ENCODE results near the gene TMEM132C.

DNA sequence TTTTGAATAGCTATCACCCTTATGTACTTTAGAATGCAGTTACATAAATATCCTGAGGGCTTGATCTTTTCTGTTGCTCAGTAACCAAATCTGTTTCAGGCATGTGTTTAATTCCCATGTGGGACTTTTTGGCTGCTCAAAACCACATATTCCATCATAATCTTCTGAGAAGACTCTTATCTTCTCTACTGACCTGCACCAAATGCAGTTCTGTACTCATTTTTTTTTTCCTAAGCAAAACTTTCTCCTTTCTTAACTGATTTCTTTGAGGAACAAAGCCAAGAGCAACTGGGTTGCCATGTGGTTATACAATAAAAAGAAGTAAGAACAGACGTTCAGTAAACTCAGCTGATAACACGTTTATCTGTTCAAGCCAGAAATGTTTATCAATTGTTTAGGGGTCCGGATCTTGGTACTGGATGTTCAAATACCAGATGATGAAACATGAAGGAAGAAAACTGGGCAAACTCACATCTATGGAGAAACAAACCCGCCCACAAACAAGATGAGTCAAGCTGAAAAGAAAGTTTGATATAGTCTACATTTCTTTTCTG is 50.1 kb downstream of the TMEM132C start:
- TF ChIP-seq, protein P1, sequence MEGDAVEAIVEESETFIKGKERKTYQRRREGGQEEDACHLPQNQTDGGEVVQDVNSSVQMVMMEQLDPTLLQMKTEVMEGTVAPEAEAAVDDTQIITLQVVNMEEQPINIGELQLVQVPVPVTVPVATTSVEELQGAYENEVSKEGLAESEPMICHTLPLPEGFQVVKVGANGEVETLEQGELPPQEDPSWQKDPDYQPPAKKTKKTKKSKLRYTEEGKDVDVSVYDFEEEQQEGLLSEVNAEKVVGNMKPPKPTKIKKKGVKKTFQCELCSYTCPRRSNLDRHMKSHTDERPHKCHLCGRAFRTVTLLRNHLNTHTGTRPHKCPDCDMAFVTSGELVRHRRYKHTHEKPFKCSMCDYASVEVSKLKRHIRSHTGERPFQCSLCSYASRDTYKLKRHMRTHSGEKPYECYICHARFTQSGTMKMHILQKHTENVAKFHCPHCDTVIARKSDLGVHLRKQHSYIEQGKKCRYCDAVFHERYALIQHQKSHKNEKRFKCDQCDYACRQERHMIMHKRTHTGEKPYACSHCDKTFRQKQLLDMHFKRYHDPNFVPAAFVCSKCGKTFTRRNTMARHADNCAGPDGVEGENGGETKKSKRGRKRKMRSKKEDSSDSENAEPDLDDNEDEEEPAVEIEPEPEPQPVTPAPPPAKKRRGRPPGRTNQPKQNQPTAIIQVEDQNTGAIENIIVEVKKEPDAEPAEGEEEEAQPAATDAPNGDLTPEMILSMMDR (IDR thresholded peaks at IDR 0.05) = no peak
- TF ChIP-seq EP300 (IDR thresholded peaks at IDR 0.05) = no peak
